ENCODE results near the gene ZBTB7B.

Gene ZBTB7B

DNA sequence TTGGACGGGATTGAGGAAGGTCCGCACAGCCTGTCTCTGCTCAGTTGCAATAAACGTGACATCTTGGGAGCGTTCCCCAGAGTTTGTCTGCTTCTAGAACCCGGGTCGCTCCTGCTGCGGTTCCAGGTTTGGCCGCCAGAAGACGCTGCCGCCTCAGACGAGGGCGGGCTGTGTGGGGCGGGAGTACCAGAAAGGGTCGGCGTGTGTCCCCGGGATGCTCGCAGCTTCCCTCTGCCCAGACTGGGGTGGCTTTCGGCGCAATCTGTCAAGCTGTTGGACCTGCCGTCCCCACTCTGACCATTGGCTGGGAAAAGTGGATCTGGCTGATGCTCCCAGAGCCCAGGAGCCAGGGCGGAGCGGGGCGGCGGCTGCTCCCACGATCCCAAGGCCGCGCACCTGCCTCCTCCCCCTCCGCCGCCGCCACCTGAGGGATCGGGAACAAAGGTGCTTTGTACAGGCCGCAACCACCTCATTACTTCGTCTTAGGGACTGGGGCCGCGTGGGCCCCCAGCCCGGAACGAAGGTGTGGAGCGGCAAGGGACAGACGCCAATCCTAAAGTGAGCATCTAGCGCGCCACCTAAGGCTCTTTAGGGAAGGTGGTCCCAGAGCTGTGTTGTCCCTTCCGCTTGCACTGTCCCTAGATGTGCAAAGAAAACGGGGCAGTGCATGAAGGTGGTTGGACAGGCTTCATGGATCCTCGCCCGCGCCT lies 60.3 kb downstream of the ZBTB7B start:
- DNase-seq = peak; percentile 75

DNA sequence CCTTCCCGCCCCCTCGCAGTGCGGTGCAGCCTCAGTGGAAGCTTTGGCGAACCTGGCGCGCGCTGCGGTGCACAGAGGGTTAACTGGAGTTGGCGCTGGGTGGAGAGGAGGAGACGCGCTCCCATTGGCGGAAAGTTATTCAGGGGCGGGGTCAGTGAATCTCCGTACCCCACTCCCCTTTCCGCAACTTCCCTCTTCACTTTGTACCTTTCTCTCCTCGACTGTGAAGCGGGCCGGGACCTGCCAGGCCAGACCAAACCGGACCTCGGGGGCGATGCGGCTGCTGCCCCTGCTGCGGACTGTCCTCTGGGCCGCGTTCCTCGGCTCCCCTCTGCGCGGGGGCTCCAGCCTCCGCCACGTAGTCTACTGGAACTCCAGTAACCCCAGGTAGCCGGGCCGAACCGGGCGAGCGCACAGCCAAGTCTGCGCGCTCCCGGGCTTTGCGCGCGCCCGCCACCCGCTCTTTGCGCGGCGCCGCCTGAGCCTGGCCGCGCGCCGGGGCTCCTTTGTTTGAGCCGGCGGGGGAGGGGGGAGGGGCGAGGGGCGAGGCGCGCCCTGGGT lies 61.0 kb downstream of the ZBTB7B start, which contains the start of gene EFNA4:
TSS of gene EFNA4 (plus strand) at position 191 of the 561 bp plus-strand sequence. CDS start at position 275, 84 bp downstream.
- peak; percentile 81 for DNase-seq

DNA sequence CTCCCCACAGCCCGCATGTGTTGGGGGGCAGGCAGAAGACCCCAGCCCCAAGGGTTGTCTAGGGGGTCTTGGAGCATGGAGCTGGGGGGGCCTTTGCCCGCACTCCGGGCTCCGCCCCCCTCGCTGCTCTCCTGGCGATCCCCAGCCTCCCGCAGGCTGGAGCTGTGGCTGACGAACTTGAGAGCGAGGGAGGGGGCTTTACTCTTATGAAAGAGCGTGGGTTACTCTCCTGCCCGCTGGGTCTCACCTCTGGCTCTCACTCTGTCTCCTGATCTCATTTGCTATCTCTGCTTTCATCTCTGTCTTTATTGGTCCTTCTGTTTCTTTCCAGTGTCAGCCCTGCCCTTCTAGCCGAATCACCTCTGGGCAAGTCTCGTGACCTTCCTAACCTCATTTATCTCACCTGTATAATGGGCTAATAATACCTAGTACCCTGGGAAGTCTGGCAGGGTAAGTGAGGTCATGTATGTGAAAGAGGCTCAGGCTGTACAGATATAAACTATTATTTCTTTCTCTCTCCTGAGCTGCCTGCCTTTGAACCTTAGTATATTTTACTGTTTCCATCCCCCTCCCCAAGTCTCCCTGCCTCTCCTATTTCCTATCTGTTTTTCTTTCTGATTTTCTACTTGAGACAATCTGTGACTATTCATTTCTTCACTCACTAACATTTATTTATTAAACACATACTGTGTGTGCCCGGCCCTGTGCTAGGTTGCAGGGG lies 61.7 kb downstream of the ZBTB7B start:
- DNase-seq = no peak

DNA sequence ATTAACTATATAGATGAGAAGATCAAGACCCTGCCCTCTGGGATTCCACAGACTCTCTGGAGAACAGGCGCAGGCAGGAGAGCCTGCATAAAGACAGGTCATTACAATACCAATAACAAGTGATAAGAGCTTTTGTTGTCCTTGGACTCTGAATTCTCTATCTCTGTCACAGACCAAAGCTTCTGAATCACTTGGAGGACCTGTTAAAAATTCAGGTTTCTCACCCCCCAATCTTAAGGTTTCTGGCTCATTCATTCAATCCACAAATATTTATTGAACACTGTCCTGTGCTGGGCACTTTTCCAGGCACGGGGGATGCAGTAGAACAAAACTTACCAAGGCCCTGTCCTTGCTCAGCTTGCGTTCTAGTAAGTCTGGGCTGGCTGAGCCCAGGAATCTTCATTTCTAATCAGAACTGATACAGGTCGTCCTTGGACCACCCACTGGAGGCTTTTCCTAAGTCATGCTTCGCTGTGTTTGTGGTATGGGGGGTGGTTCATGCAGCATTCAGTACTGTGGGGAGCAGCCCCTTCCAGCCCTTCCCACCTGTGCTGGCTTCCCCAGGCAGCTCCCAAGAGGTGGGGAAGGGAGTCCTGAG lies 62.3 kb downstream of the ZBTB7B start:
- no peak for DNase-seq

DNA sequence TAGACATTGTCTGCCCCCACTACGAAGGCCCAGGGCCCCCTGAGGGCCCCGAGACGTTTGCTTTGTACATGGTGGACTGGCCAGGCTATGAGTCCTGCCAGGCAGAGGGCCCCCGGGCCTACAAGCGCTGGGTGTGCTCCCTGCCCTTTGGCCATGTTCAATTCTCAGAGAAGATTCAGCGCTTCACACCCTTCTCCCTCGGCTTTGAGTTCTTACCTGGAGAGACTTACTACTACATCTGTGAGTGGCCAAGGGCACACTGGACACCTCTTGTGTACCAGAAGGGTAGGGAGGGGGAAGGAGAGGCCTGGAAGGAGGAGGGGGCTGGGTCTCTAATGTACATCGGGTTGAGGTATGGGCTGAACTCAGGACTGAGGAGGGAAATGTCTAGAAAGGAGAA lies 64.2 kb downstream of the ZBTB7B start:
- no peak for DNase-seq

All from activated CD4-positive, CD25-positive, alpha-beta regulatory T cell treated with anti-CD3 and anti-CD28 coated beads, Interleukin-2, amount 50 U/mL, for 72 hours (primary cell).